Activated naive CD8-positive, alpha-beta T cell (primary cell): ENCODE results near the gene SPAG17.

Experiments used
- H3K27ac Mint-ChIP-seq: one replicate; pipeline ENCODE4 v1.8.0; 2021; ENCODE audit warnings: mixed read lengths
- H3K27me3 Mint-ChIP-seq: one replicate; pipeline ENCODE4 v1.8.0; 2021; ENCODE audit warnings: mixed read lengths
- H3K36me3 Mint-ChIP-seq: one replicate; pipeline ENCODE4 v1.8.0; 2021; ENCODE audit warnings: mixed read lengths
- H3K4me1 Mint-ChIP-seq: one replicate; pipeline ENCODE4 v1.8.0; 2021; ENCODE audit warnings: low read depth, mixed read lengths
- H3K4me3 Mint-ChIP-seq: one replicate; pipeline ENCODE4 v1.8.0; 2021; ENCODE audit warnings: mild to moderate bottlenecking, mixed read lengths
- H3K9me3 Mint-ChIP-seq: one replicate; pipeline ENCODE4 v1.8.0; 2021; ENCODE audit warnings: low read depth, mixed read lengths

Gene SPAG17

DNA sequence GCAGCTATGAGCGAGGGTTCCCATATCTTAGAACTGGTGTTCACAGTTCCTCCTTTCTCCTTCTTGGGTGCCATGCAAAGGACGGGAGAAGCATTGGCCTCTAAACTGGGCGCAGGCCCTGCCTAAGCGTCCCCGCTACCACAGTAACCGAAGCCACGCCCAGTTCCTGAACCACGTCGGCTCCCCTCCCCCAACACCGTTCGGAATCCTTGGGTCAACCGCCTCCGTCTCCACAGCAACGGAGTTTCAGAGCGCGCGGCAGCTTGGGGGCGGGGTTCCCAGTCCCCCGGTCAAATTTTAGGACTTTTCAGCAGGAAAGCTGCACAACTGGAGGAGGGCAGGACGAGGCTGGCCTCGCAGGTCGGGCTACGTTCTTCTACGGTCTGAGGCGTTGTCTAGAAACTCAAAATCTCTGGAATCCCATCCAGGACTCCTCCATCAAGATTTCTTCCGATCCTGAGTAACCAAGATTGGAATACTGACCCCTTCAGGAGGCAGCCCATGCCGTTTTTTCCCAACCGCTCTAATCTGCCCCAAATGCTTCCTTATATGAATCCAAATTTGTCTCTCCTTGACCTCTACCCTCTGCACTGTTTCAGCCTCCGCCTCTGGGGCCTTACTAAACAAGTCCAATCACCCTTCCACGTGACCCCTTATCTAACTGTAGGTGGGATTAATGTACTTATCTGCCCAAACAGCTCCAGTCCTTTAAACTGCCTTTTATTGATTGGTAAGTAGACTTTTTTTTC lies at the start of gene SPAG17:
SPAG17 (minus strand) TSS at position 145 of the 749 bp plus-strand sequence; CDS start at position 74, 71 bp downstream.
- H3K9me3 Mint-ChIP-seq: peaks cover 3% of the 10 kb centered on the region
- H3K4me3 Mint-ChIP-seq: peak within 1 kb of the TSS; percentile 12
- H3K36me3 Mint-ChIP-seq: no peaks in the 10 kb centered on the region
- peaks cover 9% of the 10 kb centered on the region for H3K27me3 Mint-ChIP-seq
- H3K27ac Mint-ChIP-seq: no peak within 1 kb of the TSS
- H3K4me1 Mint-ChIP-seq: peaks cover 8% of the 10 kb centered on the region

GRCh38 chr1:118225471-118225870 lies 40.4 kb upstream of the SPAG17 start:
- Mint-ChIP-seq H3K9me3 (no peaks in the 10 kb centered on the region), H3K36me3 (no peaks in the 10 kb centered on the region), H3K4me1 (no peaks in the 10 kb centered on the region), H3K27ac (no peak overlapping the region), H3K4me3 (no peak overlapping the region), H3K27me3 (no peaks in the 10 kb centered on the region)

- Mint-ChIP-seq H3K4me1 (no peaks in the 10 kb centered on the region), H3K36me3 (no peaks in the 10 kb centered on the region), H3K4me3 (no peak overlapping the region), H3K27me3 (no peaks in the 10 kb centered on the region), H3K27ac (no peak overlapping the region), H3K9me3 (no peaks in the 10 kb centered on the region)
Observed at GRCh38 chr1:118223426-118223825, 38.4 kb upstream of the SPAG17 start.

DNA sequence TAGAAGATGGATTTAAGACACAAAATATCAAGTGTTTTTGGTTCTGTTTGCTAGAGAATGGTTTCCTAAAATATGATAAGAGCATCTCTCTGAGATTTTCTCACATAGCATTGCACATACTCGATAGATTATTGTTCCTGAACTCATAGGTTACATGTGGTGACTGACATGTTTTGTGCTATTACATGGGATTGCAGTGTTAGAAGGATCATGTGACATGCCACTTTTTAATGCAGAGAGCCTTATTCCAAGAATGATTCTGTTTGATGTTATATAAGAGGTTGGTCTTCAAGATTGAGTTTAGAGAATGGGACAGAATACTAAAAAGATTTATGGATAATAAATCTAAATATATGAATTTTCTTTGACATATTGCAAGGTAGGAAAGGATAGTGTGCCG lies 34.4 kb upstream of the SPAG17 start:
- Mint-ChIP-seq H3K27ac (no peak overlapping the region), H3K4me3 (no peak overlapping the region), H3K27me3 (no peaks in the 10 kb centered on the region), H3K36me3 (no peaks in the 10 kb centered on the region), H3K9me3 (no peaks in the 10 kb centered on the region), H3K4me1 (no peaks in the 10 kb centered on the region)

DNA sequence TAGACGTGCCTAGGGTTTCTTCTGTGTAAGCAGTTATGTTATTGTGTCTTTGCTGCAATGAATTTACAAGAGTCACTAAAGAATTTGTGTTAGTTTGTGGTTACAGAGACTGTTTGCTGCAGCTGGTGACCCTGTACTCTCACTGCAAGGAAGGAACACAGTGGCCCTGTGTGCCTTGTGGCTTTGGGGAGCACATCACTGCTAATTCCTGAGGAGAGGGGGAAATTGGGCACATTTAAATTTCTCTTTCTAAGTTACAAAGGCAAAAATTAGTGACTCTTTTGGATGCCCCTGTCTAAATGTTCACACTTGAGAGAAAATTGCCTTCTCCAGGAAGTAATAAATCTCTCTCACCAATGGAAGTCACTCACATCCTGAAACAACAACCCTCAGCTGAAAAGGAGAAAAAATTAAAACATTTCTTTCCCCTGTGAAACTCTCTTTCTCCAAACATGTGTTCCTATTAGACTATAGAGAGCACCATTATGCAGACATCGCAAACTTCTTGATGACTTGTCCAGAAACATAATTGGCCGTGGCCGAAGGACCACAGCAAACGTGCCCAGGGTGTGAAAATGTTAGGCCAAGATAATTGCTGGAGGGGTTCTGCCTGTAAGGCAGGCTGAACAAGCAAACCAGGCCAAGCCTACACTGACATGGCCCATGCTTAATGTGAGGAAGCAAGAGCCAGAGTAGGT lies 32.3 kb upstream of the SPAG17 start:
- Mint-ChIP-seq H3K4me1 (no peaks in the 10 kb centered on the region), H3K27me3 (no peaks in the 10 kb centered on the region), H3K4me3 (no peak overlapping the region), H3K27ac (no peak overlapping the region), H3K9me3 (no peaks in the 10 kb centered on the region), H3K36me3 (no peaks in the 10 kb centered on the region)

GRCh38 chr1:118214866-118215265 lies 29.8 kb upstream of the SPAG17 start:
- H3K4me1 Mint-ChIP-seq: no peaks in the 10 kb centered on the region
- H3K4me3 Mint-ChIP-seq: no peak overlapping the region
- H3K9me3 Mint-ChIP-seq: no peaks in the 10 kb centered on the region
- no peaks in the 10 kb centered on the region for H3K36me3 Mint-ChIP-seq
- H3K27me3 Mint-ChIP-seq: no peaks in the 10 kb centered on the region
- H3K27ac Mint-ChIP-seq: no peak overlapping the region

GRCh38 chr1:118210723-118211110 lies 25.7 kb upstream of the SPAG17 start:
- Mint-ChIP-seq H3K36me3 (no peaks in the 10 kb centered on the region), H3K27ac (no peak overlapping the region), H3K4me1 (no peaks in the 10 kb centered on the region), H3K4me3 (no peak overlapping the region), H3K27me3 (no peaks in the 10 kb centered on the region), H3K9me3 (no peaks in the 10 kb centered on the region)

- H3K36me3 Mint-ChIP-seq: no peaks in the 10 kb centered on the region
- no peaks in the 10 kb centered on the region for H3K9me3 Mint-ChIP-seq
- no peak overlapping the region for H3K4me3 Mint-ChIP-seq
- H3K4me1 Mint-ChIP-seq: no peaks in the 10 kb centered on the region
- H3K27me3 Mint-ChIP-seq: no peaks in the 10 kb centered on the region
- no peak overlapping the region for H3K27ac Mint-ChIP-seq
Observed at GRCh38 chr1:118210051-118210722, 25.2 kb upstream of the SPAG17 start.

DNA sequence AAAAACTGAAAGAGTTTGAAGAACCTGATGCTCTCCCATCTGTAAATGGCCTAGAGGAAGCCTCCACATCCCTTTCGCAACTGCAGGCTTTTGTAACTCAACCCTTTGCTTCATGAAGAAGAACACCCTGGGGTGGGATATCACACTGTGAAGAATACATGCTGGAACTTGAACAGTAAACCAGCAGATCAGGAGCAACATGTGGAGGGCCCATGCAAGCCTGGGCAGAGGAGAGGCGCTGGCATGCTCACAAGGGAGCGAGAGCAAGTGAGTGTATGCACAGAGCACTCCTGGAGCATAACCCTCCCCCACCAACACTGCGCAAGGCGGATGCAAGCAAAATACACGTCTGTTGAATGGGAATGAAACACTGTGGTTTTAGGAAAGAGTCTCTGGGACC lies 24.6 kb upstream of the SPAG17 start:
- Mint-ChIP-seq H3K27me3 (no peaks in the 10 kb centered on the region), H3K36me3 (no peaks in the 10 kb centered on the region), H3K4me1 (no peaks in the 10 kb centered on the region), H3K4me3 (no peak overlapping the region), H3K9me3 (no peaks in the 10 kb centered on the region), H3K27ac (no peak overlapping the region)

- no peaks in the 10 kb centered on the region for H3K4me1 Mint-ChIP-seq
- H3K36me3 Mint-ChIP-seq: no peaks in the 10 kb centered on the region
- H3K4me3 Mint-ChIP-seq: no peak overlapping the region
- no peak overlapping the region for H3K27ac Mint-ChIP-seq
- H3K9me3 Mint-ChIP-seq: no peaks in the 10 kb centered on the region
- no peaks in the 10 kb centered on the region for H3K27me3 Mint-ChIP-seq
Observed at GRCh38 chr1:118206966-118207365, 21.9 kb upstream of the SPAG17 start.

- no peaks in the 10 kb centered on the region for H3K4me1 Mint-ChIP-seq
- H3K9me3 Mint-ChIP-seq: no peaks in the 10 kb centered on the region
- no peaks in the 10 kb centered on the region for H3K27me3 Mint-ChIP-seq
- H3K4me3 Mint-ChIP-seq: no peak overlapping the region
- no peaks in the 10 kb centered on the region for H3K36me3 Mint-ChIP-seq
- no peak overlapping the region for H3K27ac Mint-ChIP-seq
Observed at GRCh38 chr1:118204648-118205047, 19.6 kb upstream of the SPAG17 start.

DNA sequence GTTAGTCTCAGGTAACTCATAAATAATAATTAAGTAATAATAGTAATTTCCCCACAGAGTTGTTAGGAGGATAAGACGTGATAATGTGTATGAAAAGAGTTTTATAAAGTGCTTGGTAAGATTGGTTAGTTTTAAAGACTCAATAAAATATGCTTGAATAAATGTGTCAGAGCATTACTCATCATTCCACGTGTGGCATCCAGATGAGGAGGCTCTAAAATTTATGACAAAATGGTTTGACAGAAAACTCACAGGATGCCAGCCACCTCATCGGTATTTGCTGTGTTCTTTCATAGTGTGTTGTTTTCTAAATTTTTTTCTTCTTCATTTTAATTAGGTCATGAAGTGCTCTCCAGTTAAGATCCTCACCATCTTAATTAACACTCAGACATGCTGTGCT lies 19.1 kb upstream of the SPAG17 start:
- Mint-ChIP-seq H3K4me3 (no peak overlapping the region), H3K9me3 (no peaks in the 10 kb centered on the region), H3K27me3 (no peaks in the 10 kb centered on the region), H3K36me3 (no peaks in the 10 kb centered on the region), H3K27ac (no peak overlapping the region), H3K4me1 (no peaks in the 10 kb centered on the region)

- Mint-ChIP-seq H3K27ac (no peak overlapping the region), H3K9me3 (no peaks in the 10 kb centered on the region), H3K27me3 (no peaks in the 10 kb centered on the region), H3K36me3 (no peaks in the 10 kb centered on the region), H3K4me1 (no peaks in the 10 kb centered on the region), H3K4me3 (no peak overlapping the region)
Observed at GRCh38 chr1:118202076-118202608, 17.1 kb upstream of the SPAG17 start.

- H3K27ac Mint-ChIP-seq: no peak overlapping the region
- H3K27me3 Mint-ChIP-seq: no peaks in the 10 kb centered on the region
- no peaks in the 10 kb centered on the region for H3K36me3 Mint-ChIP-seq
- no peaks in the 10 kb centered on the region for H3K9me3 Mint-ChIP-seq
- no peaks in the 10 kb centered on the region for H3K4me1 Mint-ChIP-seq
- H3K4me3 Mint-ChIP-seq: no peak overlapping the region
Observed at GRCh38 chr1:118201524-118201923, 16.5 kb upstream of the SPAG17 start.

DNA sequence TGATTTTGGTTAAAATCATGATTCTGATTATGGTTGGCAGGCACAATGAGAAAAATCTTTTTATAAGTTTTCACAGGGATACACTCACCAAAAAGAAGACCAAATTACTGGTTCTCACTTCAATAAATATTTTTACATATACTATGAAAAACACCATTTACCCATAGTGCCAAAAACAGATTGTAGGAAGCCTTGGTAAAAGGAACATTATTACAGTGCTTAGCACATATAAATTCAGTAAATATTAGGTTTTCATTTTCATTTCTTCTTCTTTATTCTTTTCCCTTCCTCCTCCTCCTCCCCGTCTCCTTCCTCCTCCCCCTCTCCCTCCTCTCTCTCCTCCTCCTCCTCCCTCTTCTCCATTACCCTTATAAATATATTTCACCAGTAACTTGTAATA lies 15.8 kb upstream of the SPAG17 start:
- no peaks in the 10 kb centered on the region for H3K36me3 Mint-ChIP-seq
- H3K27me3 Mint-ChIP-seq: no peaks in the 10 kb centered on the region
- no peaks in the 10 kb centered on the region for H3K9me3 Mint-ChIP-seq
- H3K4me1 Mint-ChIP-seq: no peaks in the 10 kb centered on the region
- no peak overlapping the region for H3K27ac Mint-ChIP-seq
- H3K4me3 Mint-ChIP-seq: no peak overlapping the region
